Gastrocnemius medialis (tissue), 4 donors: ENCODE measurements around the gene ECE2. TPM values are rescaled to one million over a fixed set of nuclear protein-coding genes. Genes with fewer than 3 reads are reported as not detected.
A peak's percentile ranks its signal among the peaks of the same experiment; 100 is the strongest.

Experiments used
- ATAC-seq, 2 donors: fragments of 150-250 bp; one replicate each; pipeline ENCODE4 v1.9.1; 2016
- DNase-seq, 2 donors: peaks; one replicate each; pipeline ENCODE4 v3.0.0-alpha.2; 2019
- H3K27ac ChIP-seq, 4 donors: fragments of 200-600 bp; sonication (generic); 1 replicate in 1 of 4; 2 replicates in 3 of 4; pipeline ENCODE4 v1.5.1; 2016 to 2018; ENCODE audit warnings: mild to moderate bottlenecking in 2 of 4, moderate library complexity in 1 of 4
- H3K27me3 ChIP-seq, 3 donors: fragments of 200-600 bp; sonication (generic) in 2 of 3; 1 replicate in 1 of 3; 2 replicates in 2 of 3; pipeline versions ENCODE4 v1.5.1 to v1.6.0; 2016 to 2019; ENCODE audit warnings: mild to moderate bottlenecking in 1 of 3, moderate library complexity in 1 of 3
- H3K36me3 ChIP-seq, 2 donors: fragments of 200-600 bp; sonication (generic) in 1 of 2; one replicate each; pipeline ENCODE4 v1.5.1; 2017 to 2018
- H3K4me1 ChIP-seq, 2 donors: fragments of 200-600 bp; sonication (generic) in 1 of 2; one replicate each; pipeline ENCODE4 v1.5.1; 2016 to 2017; ENCODE audit warnings: mild to moderate bottlenecking in 2 of 2
- H3K4me3 ChIP-seq, 4 donors: fragments of 200-600 bp; sonication (generic) in 3 of 4; 1 replicate in 1 of 4; 2 replicates in 3 of 4; pipeline ENCODE4 v1.5.1; 2016 to 2019; ENCODE audit warnings: mild to moderate bottlenecking in 2 of 4
- H3K9me3 ChIP-seq, 3 donors: fragments of 200-600 bp; sonication (generic) in 2 of 3; 1 replicate in 1 of 3; 2 replicates in 2 of 3; pipeline ENCODE4 v1.5.1; 2016 to 2019
- CTCF ChIP-seq, 5 experiments: fragments of 450-650 bp in 3 of 5; fragments of 200-600 bp in 2 of 5; sonication (generic) in 2 of 5; IDR thresholded peaks in 4 of 5; conservative IDR thresholded peaks in 1 of 5; 1 replicate in 4 of 5; 2 replicates in 1 of 5; pipeline ENCODE4 v1.5.1; 2016 to 2019; ENCODE audit warnings: antibody characterized with exemption in 5 of 5, mild to moderate bottlenecking in 3 of 5, moderate library complexity in 3 of 5
- POLR2A ChIP-seq, 2 donors: fragments of 450-650 bp; IDR thresholded peaks; one replicate each; pipeline ENCODE4 v1.6.1; 2017; ENCODE audit warnings: antibody characterized with exemption in 2 of 2, mild to moderate bottlenecking in 2 of 2, moderate library complexity in 2 of 2
- in situ Hi-C, 4 donors: fragments of 200-750 bp; cut with MboI; loops; one replicate each; pipeline versions ENCODE4 v1.15.0 to v1.8.0; 2017; ENCODE audit warnings: low sequenced_read_pairs in 4 of 4
- intact Hi-C: fragments of 100-400 bp; cut with DNase I; formaldehyde crosslinking; loops from one replicate; pipeline ENCODE4 v1.15.1; 2023; ENCODE audit warnings: low total_unique reads
- total RNA-seq, 4 donors: library from RNA; depleted of rRNA; stranded (reverse); fragments of >200 nt; gene quantifications; one replicate each; pipeline versions ENCODE4 v1.1.0 to v1.2.3, GENCODE V29; 2016

The ECE2 gene
- total RNA-seq, 4 donors from 2014 or later = not detected

- Histone ChIP-seq H3K4me1 (no peaks in the 10 kb centered on the region), H3K27ac (no peak overlapping the region), H3K36me3 (no peaks in the 10 kb centered on the region), H3K27me3 (no peaks in the 10 kb centered on the region), H3K4me3 (no peak overlapping the region), H3K9me3 (no peaks in the 10 kb centered on the region)
- ATAC-seq = no peak
- intact Hi-C loops = loop anchor here (10.0 kb wide), 1 partner anchor 277 kb away; the partner anchor contains the start of gene ABCC5
- TF ChIP-seq POLR2A (IDR thresholded peaks at IDR 0.05) (no peak), CTCF (IDR thresholded peaks at IDR 0.05 in 4 of 5, conservative IDR thresholded peaks at IDR 0.05 in 1 of 5) (no peak)
- DNase-seq = no peak
- in situ Hi-C loops = loop anchor here in 1 of 4 donors (25.0 kb wide), 1 partner anchor 405 kb away; the partner anchor contains the start of gene PARL
These were observed 16.1 kb downstream of the ECE2 start for GRCh38 chr3:184291738-184292445.

GRCh38 chr3:184295771-184296170 lies 19.9 kb downstream of the ECE2 start:
- H3K36me3 ChIP-seq = peaks cover 0 to 7% of the 10 kb centered on the region in 2 donors
- in situ Hi-C loops (loop anchor here in 1 of 4 donors (25.0 kb wide), 1 partner anchor 408 kb away; the partner anchor contains the start of gene PARL), intact Hi-C loops (loop anchor here (5.0 to 10.0 kb wide), 3 partner anchors 108 to 281 kb away; partner anchors contain the start of genes ABCC5, ABCF3 and DVL3)
- DNase-seq (no peak), ATAC-seq (no peak)
- TF ChIP-seq CTCF (IDR thresholded peaks at IDR 0.05 in 4 of 5, conservative IDR thresholded peaks at IDR 0.05 in 1 of 5) = no peak
- no peak overlapping the region for H3K4me3 ChIP-seq
- H3K27ac ChIP-seq = no peak overlapping the region
- H3K27me3 ChIP-seq = no peaks in the 10 kb centered on the region
- peaks cover 11 to 12% of the 10 kb centered on the region in 2 donors for H3K4me1 ChIP-seq
- no peaks in the 10 kb centered on the region for H3K9me3 ChIP-seq

GRCh38 chr3:184296616-184297015 lies 20.8 kb downstream of the ECE2 start:
- peaks cover 14 to 17% of the 10 kb centered on the region in 2 donors for H3K4me1 ChIP-seq
- no peaks in the 10 kb centered on the region for H3K27me3 ChIP-seq
- no peak for TF ChIP-seq POLR2A (IDR thresholded peaks at IDR 0.05)
- no peak for TF ChIP-seq CTCF (IDR thresholded peaks at IDR 0.05 in 4 of 5, conservative IDR thresholded peaks at IDR 0.05 in 1 of 5)
- ATAC-seq (no peak), DNase-seq (no peak)
- no peak overlapping the region for H3K27ac ChIP-seq
- no peak overlapping the region for H3K4me3 ChIP-seq
- in situ Hi-C loops (loop anchor here in 1 of 4 donors (25.0 kb wide), 1 partner anchor 409 kb away; the partner anchor contains the start of gene PARL), intact Hi-C loops (loop anchor here (5.0 to 10.0 kb wide), 3 partner anchors 109 to 282 kb away; partner anchors contain the start of genes ABCC5, ABCF3 and DVL3)
- H3K9me3 ChIP-seq = no peaks in the 10 kb centered on the region
- H3K36me3 ChIP-seq = peaks cover 3 to 15% of the 10 kb centered on the region in 2 donors

GRCh38 chr3:184298759-184299487 lies 23.1 kb downstream of the ECE2 start, which contains the start of gene PSMD2:
TSS of gene PSMD2 (plus strand) at chr3:184299241. CDS start at chr3:184299267, 26 bp downstream.
- intact Hi-C loops (loop anchor here (1.0 to 10.0 kb wide), 10 partner anchors 15 to 414 kb away; partner anchors contain the start of genes ABCC5, ABCF3, AP2M1 and DVL3), in situ Hi-C loops (loop anchor here in 1 of 4 donors (25.0 kb wide), 1 partner anchor 412 kb away; the partner anchor contains the start of gene PARL)
- H3K9me3 ChIP-seq = no peaks in the 10 kb centered on the region
- peaks cover 13 to 38% of the 10 kb centered on the region in 2 donors for H3K36me3 ChIP-seq
- H3K27me3 ChIP-seq = no peaks in the 10 kb centered on the region
- peaks cover 14 to 18% of the 10 kb centered on the region in 2 donors for H3K4me1 ChIP-seq
- ATAC-seq = peak; percentile 93 to 96
- peak within 1 kb of the TSS; percentile 70 to 93 (median 76) for H3K4me3 ChIP-seq
- peak in 1 of 5 experiments; percentile 18 for TF ChIP-seq CTCF (IDR thresholded peaks at IDR 0.05 in 4 of 5, conservative IDR thresholded peaks at IDR 0.05 in 1 of 5)
- TF ChIP-seq POLR2A (IDR thresholded peaks at IDR 0.05) = peak; percentile 94 to 98
- DNase-seq = peak; percentile 97
- peak within 1 kb of the TSS; percentile 81 to 93 (median 86) for H3K27ac ChIP-seq
